ENCODE data around the gene ILKAP.
"Not testable (repeated sequence)": the region's sequence is repeated elsewhere in the genome, so short reads cannot be mapped to it uniquely, and the experiment has no call there.

Gene ILKAP

GRCh38 chr2:238173692-238174091 is 29.8 kb downstream of the ILKAP start:
- TF ChIP-seq CTCF (IDR thresholded peaks at IDR 0.05) = no peak
- Histone ChIP-seq H3K27ac (no peak overlapping the region), H3K4me3 (no peak overlapping the region)
- no peak for DNase-seq (ENCODE audit: low spot score)

GRCh38 chr2:238172439-238172838 is 31.1 kb downstream of the ILKAP start:
- no peak for DNase-seq (ENCODE audit: low spot score)
- H3K27ac ChIP-seq = no peak overlapping the region
- no peak for TF ChIP-seq CTCF (IDR thresholded peaks at IDR 0.05)

GRCh38 chr2:238171575-238172187 is 31.8 kb downstream of the ILKAP start:
- no peak for TF ChIP-seq CTCF (IDR thresholded peaks at IDR 0.05)
- no peak for DNase-seq (ENCODE audit: low spot score)
- Histone ChIP-seq H3K4me3 (no peak overlapping the region), H3K27ac (peak overlapping the region in 1 of 2 donors; percentile 65)

More at GRCh38 chr2:238172439-238172838, 31.1 kb downstream of the ILKAP start:
- no peak overlapping the region for H3K4me3 ChIP-seq

- peak overlapping the region in 1 of 2 donors; percentile 65 for H3K27ac ChIP-seq
- not testable (repeated sequence) for H3K4me3 ChIP-seq; DNase-seq (ENCODE audit: low spot score)
Observed at GRCh38 chr2:238171072-238171431, 32.4 kb downstream of the ILKAP start.

DNA sequence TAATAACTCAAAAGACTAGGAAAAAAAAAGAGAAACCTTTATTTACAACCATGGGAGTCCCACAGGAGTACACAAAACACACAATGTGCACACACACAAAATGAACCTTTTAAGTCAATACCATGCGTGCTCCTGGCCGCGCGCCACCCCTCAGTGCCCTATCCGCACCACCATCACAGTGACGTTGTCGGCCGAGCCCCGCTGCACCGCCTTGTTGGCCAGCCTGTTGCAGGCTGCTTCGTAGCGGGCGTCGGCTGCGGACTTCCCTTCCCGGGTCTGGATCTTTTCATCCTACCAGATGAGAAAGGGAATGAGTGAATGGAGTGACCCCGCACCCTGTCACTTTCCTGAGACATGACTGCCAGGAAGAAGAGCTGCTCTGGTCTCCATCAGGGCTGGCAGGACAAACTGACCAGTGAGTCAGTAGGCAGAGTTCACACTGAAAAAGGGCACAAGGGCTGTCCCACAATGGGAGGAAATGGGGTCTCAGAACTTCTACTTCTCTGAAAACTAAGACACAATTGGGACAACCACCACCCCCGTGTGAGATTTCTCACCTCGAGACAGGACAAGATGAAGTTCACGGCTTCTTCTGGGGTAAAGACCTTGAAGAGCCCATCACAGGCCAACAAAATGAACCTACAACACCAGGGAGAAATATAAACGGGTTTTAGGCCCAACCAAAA is 33.0 kb downstream of the ILKAP start:
- peak overlapping the region; percentile 65 to 84 for H3K27ac ChIP-seq
- peak; percentile 70 for DNase-seq (ENCODE audit: low spot score)
- no peak for TF ChIP-seq CTCF (IDR thresholded peaks at IDR 0.05)

DNA sequence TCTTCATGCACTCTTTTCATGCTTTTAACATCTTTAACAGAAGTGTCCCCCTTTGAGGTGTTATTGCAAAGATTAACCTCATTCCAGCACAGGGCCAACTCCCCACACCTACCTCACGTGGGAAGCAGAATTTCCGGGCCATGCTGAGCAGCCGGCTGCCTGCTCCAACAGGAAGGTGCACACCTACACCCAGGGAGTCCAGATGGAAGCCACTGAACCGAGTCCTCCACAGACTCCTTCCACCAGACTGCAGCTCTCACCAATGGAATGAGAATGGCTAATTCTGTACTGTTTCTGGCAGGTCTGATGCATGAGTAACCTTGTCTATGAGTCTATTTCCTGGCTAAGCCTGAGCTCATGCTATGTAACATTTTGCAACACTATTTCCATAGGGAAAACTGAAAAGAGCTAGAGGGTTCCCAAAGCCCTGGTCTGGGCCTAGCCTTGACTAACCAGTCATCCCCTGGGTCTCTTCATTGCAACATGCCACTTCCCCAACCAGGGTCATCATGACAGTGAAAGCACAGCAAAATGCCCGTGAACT is 33.7 kb downstream of the ILKAP start:
- peak overlapping the region; percentile 65 to 84 for H3K27ac ChIP-seq
- H3K4me3 ChIP-seq = peak overlapping the region; percentile 44
- TF ChIP-seq CTCF (IDR thresholded peaks at IDR 0.05) = no peak
- DNase-seq (ENCODE audit: low spot score) = peak; percentile 81

More for the DNA sequence above, 33.0 kb downstream of the ILKAP start:
- H3K4me3 ChIP-seq = no peak overlapping the region

GRCh38 chr2:238169048-238169707 is 34.3 kb downstream of the ILKAP start:
- H3K27ac ChIP-seq = peak overlapping the region; percentile 65 to 84
- TF ChIP-seq CTCF (IDR thresholded peaks at IDR 0.05) = no peak
- peak overlapping the region; percentile 44 for H3K4me3 ChIP-seq
- DNase-seq (ENCODE audit: low spot score) = peak; percentile 71

All from coronary artery (tissue), 2 donors.